Stomach smooth muscle (tissue), 2 donors: ENCODE results near the gene CD4.
"Not testable (repeated sequence)": the region's sequence is repeated elsewhere in the genome, so short reads cannot be mapped to it uniquely, and the experiment has no call there.

Experiments
- H3K27ac ChIP-seq: one replicate; pipeline ENCODE4 v1.7.0; 2013; ENCODE audit warnings: mild to moderate bottlenecking, low read length, inconsistent platforms
- H3K27me3 ChIP-seq, 2 donors: one replicate each; pipeline ENCODE4 v1.7.0; 2013; ENCODE audit warnings: low read length in 2 of 2; ENCODE audit not compliant: insufficient read depth in 2 of 2, control insufficient read depth in 1 of 2
- H3K36me3 ChIP-seq, 2 donors: one replicate each; pipeline ENCODE4 v1.7.0; 2013; ENCODE audit warnings: low read length in 2 of 2; ENCODE audit not compliant: control insufficient read depth in 2 of 2, insufficient read depth in 2 of 2
- H3K4me1 ChIP-seq: one replicate; pipeline ENCODE4 v1.7.0; 2013; ENCODE audit warnings: low read length; ENCODE audit not compliant: control insufficient read depth, insufficient read depth
- H3K4me3 ChIP-seq, 2 donors: one replicate each; pipeline ENCODE4 v1.7.0; 2013; ENCODE audit warnings: low read length in 2 of 2
- H3K9ac ChIP-seq, 2 donors: one replicate each; pipeline ENCODE4 v1.7.0; 2013; ENCODE audit warnings: low read length in 2 of 2, mild to moderate bottlenecking in 1 of 2
- H3K9me3 ChIP-seq, 2 donors: one replicate each; pipeline ENCODE4 v1.7.0; 2013; ENCODE audit warnings: low read length in 2 of 2; ENCODE audit not compliant: control insufficient read depth in 2 of 2
- donor health status: healthy.
- donor health status: Pancreatic carcinoma.

Gene CD4

GRCh38 chr12:6788972-6789924 lies at the start of gene CD4:
CD4 (plus strand) TSS chr12:6789528; CDS start chr12:6800139, 10,611 bp downstream.
- Histone ChIP-seq H3K27me3 (no peaks in the 10 kb centered on the region), H3K9ac (no peak within 1 kb of the TSS), H3K4me1 (peaks cover 4% of the 10 kb centered on the region), H3K9me3 (no peaks in the 10 kb centered on the region), H3K27ac (no peak within 1 kb of the TSS), H3K36me3 (no peaks in the 10 kb centered on the region), H3K4me3 (no peak within 1 kb of the TSS)

GRCh38 chr12:6742080-6742479 lies 47.2 kb upstream of the CD4 start:
- peaks cover 8 to 11% of the 10 kb centered on the region in 2 donors for H3K36me3 ChIP-seq
- not testable (repeated sequence) for H3K9ac ChIP-seq, H3K4me1 ChIP-seq, H3K27me3 ChIP-seq, H3K9me3 ChIP-seq, H3K4me3 ChIP-seq, H3K27ac ChIP-seq

GRCh38 chr12:6742834-6743233 lies 46.5 kb upstream of the CD4 start:
- Histone ChIP-seq H3K36me3 (peaks cover 15 to 16% of the 10 kb centered on the region in 2 donors), H3K9ac (no peak overlapping the region), H3K4me3 (no peak overlapping the region), H3K27ac (no peak overlapping the region), H3K27me3 (no peaks in the 10 kb centered on the region), H3K4me1 (no peaks in the 10 kb centered on the region), H3K9me3 (no peaks in the 10 kb centered on the region)

GRCh38 chr12:6743300-6743699 lies 46.0 kb upstream of the CD4 start:
- not testable (repeated sequence) for H3K27me3 ChIP-seq, H3K9me3 ChIP-seq, H3K4me3 ChIP-seq, H3K27ac ChIP-seq, H3K4me1 ChIP-seq, H3K9ac ChIP-seq
- peaks cover 20% of the 10 kb centered on the region in 2 donors for H3K36me3 ChIP-seq

- Histone ChIP-seq H3K9me3 (no peaks in the 10 kb centered on the region), H3K9ac (peak overlapping the region in 1 of 2 donors; percentile 13), H3K4me3 (no peak overlapping the region), H3K27me3 (no peaks in the 10 kb centered on the region), H3K4me1 (peaks cover 4% of the 10 kb centered on the region), H3K27ac (peak overlapping the region; percentile 37), H3K36me3 (peaks cover 41 to 43% of the 10 kb centered on the region in 2 donors)
Measured at GRCh38 chr12:6745741-6746525, 43.4 kb upstream of the CD4 start.

GRCh38 chr12:6747216-6747615 lies 42.1 kb upstream of the CD4 start:
- Histone ChIP-seq H3K36me3 (peaks cover 46 to 51% of the 10 kb centered on the region in 2 donors), H3K9ac (no peak overlapping the region), H3K9me3 (no peaks in the 10 kb centered on the region), H3K27me3 (no peaks in the 10 kb centered on the region), H3K27ac (no peak overlapping the region), H3K4me3 (no peak overlapping the region), H3K4me1 (peaks cover 13% of the 10 kb centered on the region)

GRCh38 chr12:6748761-6749160 lies 40.6 kb upstream of the CD4 start:
- Histone ChIP-seq H3K27ac (no peak overlapping the region), H3K9me3 (no peaks in the 10 kb centered on the region), H3K9ac (no peak overlapping the region), H3K27me3 (no peaks in the 10 kb centered on the region), H3K4me3 (no peak overlapping the region), H3K36me3 (peaks cover 46 to 51% of the 10 kb centered on the region in 2 donors), H3K4me1 (peaks cover 22% of the 10 kb centered on the region)

- Histone ChIP-seq H3K27ac (no peak overlapping the region), H3K27me3 (no peaks in the 10 kb centered on the region), H3K36me3 (peaks cover 43 to 51% of the 10 kb centered on the region in 2 donors), H3K4me1 (peaks cover 25% of the 10 kb centered on the region), H3K9me3 (no peaks in the 10 kb centered on the region), H3K4me3 (no peak overlapping the region), H3K9ac (peak overlapping the region in 1 of 2 donors; percentile 42)
Measured at GRCh38 chr12:6750506-6750905, 38.8 kb upstream of the CD4 start.

- Histone ChIP-seq H3K36me3 (peaks cover 38 to 46% of the 10 kb centered on the region in 2 donors), H3K9me3 (no peaks in the 10 kb centered on the region), H3K4me3 (peak overlapping the region; percentile 75 to 91), H3K27me3 (no peaks in the 10 kb centered on the region), H3K4me1 (peaks cover 25% of the 10 kb centered on the region), H3K27ac (peak overlapping the region; percentile 100), H3K9ac (peak overlapping the region; percentile 92 to 99)
Measured at GRCh38 chr12:6751767-6752166, 37.6 kb upstream of the CD4 start.

GRCh38 chr12:6752167-6752920 lies 37.0 kb upstream of the CD4 start:
- H3K4me3 ChIP-seq, result peak overlapping the region; percentile 75 to 91
- H3K27me3 ChIP-seq, result no peaks in the 10 kb centered on the region
- H3K4me1 ChIP-seq, result peaks cover 25% of the 10 kb centered on the region
- peak overlapping the region; percentile 92 to 99 for H3K9ac ChIP-seq
- no peaks in the 10 kb centered on the region for H3K9me3 ChIP-seq
- H3K27ac ChIP-seq, result peak overlapping the region; percentile 100
- peaks cover 34 to 40% of the 10 kb centered on the region in 2 donors for H3K36me3 ChIP-seq
